Ishikawa (cell line): ENCODE measurements around the gene TOMM70.

ENCODE experiments used
- CEBPB ChIP-seq: IDR thresholded peaks from 2 replicates; pipeline ENCODE4 v1.6.1; 2012
- CREB1 ChIP-seq: IDR thresholded peaks from 2 replicates; pipeline ENCODE4 v1.6.1; 2012; ENCODE audit warnings: low read depth
- EGR1 ChIP-seq: IDR thresholded peaks from 2 replicates; pipeline ENCODE4 v1.6.1; 2012
- EP300 ChIP-seq: IDR thresholded peaks from 2 replicates; pipeline ENCODE4 v1.6.1; 2012; ENCODE audit warnings: borderline replicate concordance
- FOXM1 ChIP-seq: IDR thresholded peaks from 2 replicates; pipeline ENCODE4 v1.6.1; 2012; ENCODE audit warnings: low read depth, borderline replicate concordance
- NFIC ChIP-seq: IDR thresholded peaks from 2 replicates; pipeline ENCODE4 v1.6.1; 2012
- RAD21 ChIP-seq: IDR thresholded peaks from 2 replicates; pipeline ENCODE4 v1.6.1; 2012; ENCODE audit warnings: low read depth
- TAF1 ChIP-seq: IDR thresholded peaks from 2 replicates; pipeline ENCODE4 v1.6.1; 2012; ENCODE audit warnings: low read depth, mild to moderate bottlenecking
- TCF12 ChIP-seq: IDR thresholded peaks from 2 replicates; pipeline ENCODE4 v1.6.1; 2012; ENCODE audit warnings: low read depth
- TEAD4 ChIP-seq: IDR thresholded peaks from 2 replicates; pipeline ENCODE4 v1.6.1; 2012
- YY1 ChIP-seq: IDR thresholded peaks from 2 replicates; pipeline ENCODE4 v1.6.1; 2012; ENCODE audit warnings: low read depth
- ZBTB7A ChIP-seq: IDR thresholded peaks from 2 replicates; pipeline ENCODE4 v1.6.1; 2012; ENCODE audit warnings: low read depth
- TF ChIP-seq, protein P1 (sequence below): IDR thresholded peaks from 2 replicates; pipeline ENCODE4 v1.6.1; 2012
- TF ChIP-seq, protein P2 (sequence below): IDR thresholded peaks from 2 replicates; pipeline ENCODE4 v1.6.1; 2012
- TF ChIP-seq, protein P3 (sequence below): IDR thresholded peaks from 2 replicates; pipeline ENCODE4 v1.6.1; 2012; ENCODE audit warnings: low read depth, mild to moderate bottlenecking

The TOMM70 gene

DNA sequence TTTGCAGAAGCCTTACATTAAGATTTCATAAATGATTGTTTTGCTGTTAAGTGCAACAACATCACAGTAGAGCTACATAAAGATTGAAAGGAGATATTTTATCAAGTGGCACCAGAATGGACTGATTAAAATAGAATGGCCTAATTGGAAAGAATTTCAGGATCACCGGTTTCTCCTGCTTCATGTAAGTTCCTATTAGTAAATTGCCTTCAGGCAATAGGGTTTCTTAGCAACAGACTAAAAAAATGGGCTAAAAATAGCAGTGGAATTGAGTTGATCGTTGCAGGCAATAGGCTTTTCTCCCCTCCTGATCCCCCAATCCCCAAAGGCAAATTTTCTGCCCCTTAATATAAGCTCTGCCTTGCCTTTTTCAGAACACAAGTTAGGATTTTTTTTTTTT lies 1.4 kb upstream of the TOMM70 start:
- TF ChIP-seq TCF12 = no peak
- no peak for TF ChIP-seq YY1
- TF ChIP-seq TAF1 = no peak
- no peak for TF ChIP-seq RAD21

DNA sequence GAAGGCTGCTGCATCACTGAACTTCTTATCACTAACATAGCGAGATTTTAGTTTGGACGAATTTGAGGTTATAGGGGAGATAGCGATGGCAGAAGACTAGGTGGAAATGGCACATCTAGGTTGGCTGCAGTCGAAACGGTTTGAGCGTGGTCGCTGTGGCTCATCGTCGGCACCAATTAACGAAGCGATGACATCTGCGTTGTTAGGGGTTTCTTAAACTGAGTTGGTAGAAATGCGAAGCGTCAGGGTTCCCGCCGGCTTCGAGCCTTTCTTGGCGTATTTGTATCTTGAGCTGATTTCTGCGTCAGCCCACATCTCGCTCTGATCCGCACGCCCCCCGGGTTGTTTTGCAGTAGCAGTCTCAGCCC lies 769 bp upstream of the TOMM70 start:
- no peak for TF ChIP-seq TAF1
- no peak for TF ChIP-seq TEAD4
- no peak for TF ChIP-seq RAD21
- TF ChIP-seq TCF12 = no peak
- no peak for TF ChIP-seq EP300
- TF ChIP-seq ZBTB7A = no peak
- TF ChIP-seq, protein P1, sequence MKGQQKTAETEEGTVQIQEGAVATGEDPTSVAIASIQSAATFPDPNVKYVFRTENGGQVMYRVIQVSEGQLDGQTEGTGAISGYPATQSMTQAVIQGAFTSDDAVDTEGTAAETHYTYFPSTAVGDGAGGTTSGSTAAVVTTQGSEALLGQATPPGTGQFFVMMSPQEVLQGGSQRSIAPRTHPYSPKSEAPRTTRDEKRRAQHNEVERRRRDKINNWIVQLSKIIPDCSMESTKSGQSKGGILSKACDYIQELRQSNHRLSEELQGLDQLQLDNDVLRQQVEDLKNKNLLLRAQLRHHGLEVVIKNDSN = no peak

DNA sequence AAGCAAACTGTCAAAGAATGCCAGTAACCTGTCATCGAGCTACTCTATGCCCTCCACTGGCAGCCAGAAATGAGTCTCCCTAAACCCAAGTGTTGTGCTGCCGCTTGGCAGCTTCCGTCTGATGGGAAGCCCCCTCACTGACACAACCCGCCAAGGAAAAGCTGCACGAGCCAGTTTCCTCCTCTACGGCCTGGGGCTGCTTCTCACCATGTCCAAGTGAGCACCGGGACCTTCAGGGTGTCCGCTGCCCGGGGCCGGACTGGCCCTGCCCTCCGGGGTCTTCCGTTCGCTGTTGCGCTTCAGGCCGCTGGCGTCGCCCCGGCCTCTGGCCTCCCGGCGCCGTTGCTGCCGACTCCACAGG lies 490 bp downstream of the TOMM70 start:
- TF ChIP-seq, protein P2, sequence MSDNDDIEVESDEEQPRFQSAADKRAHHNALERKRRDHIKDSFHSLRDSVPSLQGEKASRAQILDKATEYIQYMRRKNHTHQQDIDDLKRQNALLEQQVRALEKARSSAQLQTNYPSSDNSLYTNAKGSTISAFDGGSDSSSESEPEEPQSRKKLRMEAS = no peak
- no peak for TF ChIP-seq TEAD4
- no peak for TF ChIP-seq RAD21
- no peak for TF ChIP-seq TAF1
- no peak for TF ChIP-seq EP300
- no peak for TF ChIP-seq CREB1
- TF ChIP-seq, protein P1 = no peak
- TF ChIP-seq ZBTB7A = no peak
- no peak for TF ChIP-seq TCF12
- TF ChIP-seq EGR1 = no peak
- no peak for TF ChIP-seq YY1
- TF ChIP-seq FOXM1 = no peak
- TF ChIP-seq, protein P3, sequence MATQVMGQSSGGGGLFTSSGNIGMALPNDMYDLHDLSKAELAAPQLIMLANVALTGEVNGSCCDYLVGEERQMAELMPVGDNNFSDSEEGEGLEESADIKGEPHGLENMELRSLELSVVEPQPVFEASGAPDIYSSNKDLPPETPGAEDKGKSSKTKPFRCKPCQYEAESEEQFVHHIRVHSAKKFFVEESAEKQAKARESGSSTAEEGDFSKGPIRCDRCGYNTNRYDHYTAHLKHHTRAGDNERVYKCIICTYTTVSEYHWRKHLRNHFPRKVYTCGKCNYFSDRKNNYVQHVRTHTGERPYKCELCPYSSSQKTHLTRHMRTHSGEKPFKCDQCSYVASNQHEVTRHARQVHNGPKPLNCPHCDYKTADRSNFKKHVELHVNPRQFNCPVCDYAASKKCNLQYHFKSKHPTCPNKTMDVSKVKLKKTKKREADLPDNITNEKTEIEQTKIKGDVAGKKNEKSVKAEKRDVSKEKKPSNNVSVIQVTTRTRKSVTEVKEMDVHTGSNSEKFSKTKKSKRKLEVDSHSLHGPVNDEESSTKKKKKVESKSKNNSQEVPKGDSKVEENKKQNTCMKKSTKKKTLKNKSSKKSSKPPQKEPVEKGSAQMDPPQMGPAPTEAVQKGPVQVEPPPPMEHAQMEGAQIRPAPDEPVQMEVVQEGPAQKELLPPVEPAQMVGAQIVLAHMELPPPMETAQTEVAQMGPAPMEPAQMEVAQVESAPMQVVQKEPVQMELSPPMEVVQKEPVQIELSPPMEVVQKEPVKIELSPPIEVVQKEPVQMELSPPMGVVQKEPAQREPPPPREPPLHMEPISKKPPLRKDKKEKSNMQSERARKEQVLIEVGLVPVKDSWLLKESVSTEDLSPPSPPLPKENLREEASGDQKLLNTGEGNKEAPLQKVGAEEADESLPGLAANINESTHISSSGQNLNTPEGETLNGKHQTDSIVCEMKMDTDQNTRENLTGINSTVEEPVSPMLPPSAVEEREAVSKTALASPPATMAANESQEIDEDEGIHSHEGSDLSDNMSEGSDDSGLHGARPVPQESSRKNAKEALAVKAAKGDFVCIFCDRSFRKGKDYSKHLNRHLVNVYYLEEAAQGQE = no peak
- no peak for TF ChIP-seq CEBPB

DNA sequence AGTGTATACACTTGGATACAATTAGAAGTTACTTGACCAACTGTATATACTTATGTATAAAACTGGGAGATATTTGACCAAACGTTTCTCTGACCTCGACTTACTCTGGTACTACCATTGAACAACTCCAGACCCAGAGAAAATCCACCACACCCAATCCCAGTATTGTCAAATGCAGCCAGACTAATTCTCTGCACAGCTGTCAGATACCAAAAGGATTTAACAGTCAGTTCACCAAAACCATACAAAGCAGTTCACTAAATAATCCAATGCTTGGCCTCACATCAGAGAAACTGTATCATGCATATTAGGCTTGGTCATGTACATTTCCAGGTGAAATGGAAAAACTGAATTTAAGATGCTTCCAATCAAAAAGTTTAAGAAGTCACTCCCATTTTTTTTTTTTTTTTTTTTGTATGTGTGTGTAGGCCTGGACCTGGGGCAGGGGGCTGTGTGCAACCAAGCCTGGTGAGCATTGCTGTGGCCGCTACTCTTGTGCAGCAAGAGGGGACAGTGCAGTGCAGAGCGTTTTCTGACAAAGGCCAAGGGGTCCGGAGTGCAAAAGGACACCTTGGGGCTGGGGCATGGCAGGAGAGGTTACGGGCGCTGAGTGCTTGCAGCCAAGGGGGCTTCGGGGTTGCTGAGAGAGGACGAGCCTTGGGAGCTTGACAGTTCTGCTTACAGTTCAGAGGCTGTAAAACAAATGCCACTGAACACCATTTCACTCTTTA lies 1.4 kb downstream of the TOMM70 start:
- no peak for TF ChIP-seq FOXM1
- TF ChIP-seq ZBTB7A = no peak
- no peak for TF ChIP-seq YY1
- TF ChIP-seq, protein P2 = no peak
- no peak for TF ChIP-seq EP300
- TF ChIP-seq NFIC = no peak
- TF ChIP-seq, protein P1 = no peak

DNA sequence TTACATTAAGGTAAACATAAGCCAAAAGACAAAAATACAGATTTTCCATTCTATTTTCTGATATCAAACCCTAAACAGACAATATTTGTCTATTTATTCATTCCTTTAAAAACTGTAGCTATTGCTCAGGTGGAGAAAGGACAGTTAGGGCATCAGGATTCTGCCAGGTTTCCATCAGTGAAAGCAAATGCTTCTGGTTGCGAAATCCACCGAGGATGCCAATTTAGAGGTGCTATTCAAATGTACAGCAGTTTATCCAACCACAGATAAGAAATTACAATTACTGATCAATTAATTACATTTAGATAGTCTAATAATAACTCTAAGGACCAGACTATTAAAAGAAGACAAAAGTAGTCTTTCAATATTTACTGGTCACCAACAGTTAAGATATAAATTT lies 3.9 kb downstream of the TOMM70 start:
- TF ChIP-seq, protein P3 = no peak
- TF ChIP-seq TCF12 = no peak
- peak; percentile 81 for TF ChIP-seq CEBPB

DNA sequence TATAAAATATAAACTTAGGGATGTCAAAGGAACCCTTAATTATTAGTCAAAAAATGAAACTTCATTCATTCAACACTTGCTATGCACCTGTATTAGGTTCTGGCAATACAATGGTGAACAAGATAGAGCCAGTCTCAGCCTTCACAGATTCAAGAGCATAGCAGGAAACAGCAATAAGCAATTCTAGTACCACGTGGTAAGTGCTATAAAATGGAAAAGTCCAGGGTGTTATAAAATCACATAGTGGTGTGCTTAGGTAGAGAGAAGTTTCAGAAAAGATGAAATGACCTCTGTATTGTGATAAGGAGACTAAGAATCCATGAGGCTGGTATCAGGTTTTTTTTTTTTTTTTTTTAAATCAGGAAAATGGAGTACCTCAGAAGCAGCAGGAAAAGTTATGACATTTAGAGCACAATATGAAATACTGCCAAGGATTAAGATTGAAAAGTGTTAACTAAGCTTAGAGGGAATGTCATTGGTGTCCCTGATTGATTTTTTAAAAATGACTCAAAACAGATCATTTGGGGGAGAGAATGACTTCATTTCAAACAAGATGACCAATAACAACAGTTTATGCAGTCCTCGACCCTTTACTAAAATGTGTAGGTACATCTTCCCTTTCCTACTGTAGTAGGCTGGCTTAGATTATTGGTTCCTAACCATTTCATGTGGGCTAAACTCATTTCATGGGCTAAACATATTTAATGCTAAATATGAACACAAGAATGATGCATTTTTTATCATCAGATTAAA lies 5.0 kb downstream of the TOMM70 start:
- TF ChIP-seq CREB1 = no peak
- no peak for TF ChIP-seq FOXM1
- TF ChIP-seq NFIC = no peak
- no peak for TF ChIP-seq ZBTB7A
- TF ChIP-seq EP300 = no peak
- no peak for TF ChIP-seq TCF12
- TF ChIP-seq YY1 = no peak
- no peak for TF ChIP-seq EGR1
- TF ChIP-seq TEAD4 = no peak
- no peak for TF ChIP-seq RAD21
- TF ChIP-seq, protein P2 = no peak
- TF ChIP-seq, protein P1 = no peak
- no peak for TF ChIP-seq TAF1
- TF ChIP-seq, protein P3 = no peak
- no peak for TF ChIP-seq CEBPB
